B cell (primary cell): ENCODE data around the gene RACK1. TPM values are rescaled to one million over a fixed set of nuclear protein-coding genes. Genes with fewer than 3 reads are reported as not detected.
"Not testable (repeated sequence)": the region's sequence is repeated elsewhere in the genome, so short reads cannot be mapped to it uniquely, and the experiment has no call there.

Source experiments
- ATAC-seq: fragments of 200-7000 bp; cut with Tn5 transposase; one replicate; pipeline ENCODE4 v1.10.0; 2021; ENCODE audit warnings: low read depth, mild to moderate bottlenecking, moderate number of reproducible peaks, moderate library complexity
- CTCF ChIA-PET: fragments of 350-600 bp; sonication (Branson Sonifier 250); formaldehyde crosslinking; loops from one replicate; lab custom pipeline; 2021; ENCODE audit warnings: antibody characterized with exemption, inconsistent platforms; lab: Charles Lee
- POLR2A ChIA-PET: fragments of 350-600 bp; sonication (Branson Sonifier 250); formaldehyde crosslinking; loops from one replicate; lab custom pipeline; 2021; ENCODE audit warnings: antibody characterized with exemption; lab: Charles Lee
- DNase-seq: peaks from one replicate; pipeline ENCODE4 v3.0.0; 2013
- H2AFZ ChIP-seq: 2 replicates; pipeline ENCODE4 v1.6.1; 2012; ENCODE audit warnings: mild to moderate bottlenecking, low read depth, low read length; ENCODE audit not compliant: insufficient read depth, poor library complexity, severe bottlenecking
- H3K27ac ChIP-seq, 2 donors: 1 replicate in 1 of 2; 2 replicates in 1 of 2; pipeline ENCODE4 v1.5.1; 2012 to 2013; ENCODE audit warnings: low read length in 2 of 2, mild to moderate bottlenecking in 2 of 2, moderate library complexity in 1 of 2
- H3K27me3 ChIP-seq, 4 experiments: fragments of 200-600 bp in 1 of 4; sonication (generic) in 1 of 4; replicated peaks in 1 of 4; 1 replicate in 2 of 4; 2 replicates in 2 of 4; pipeline versions ENCODE4 v1.6.1 to v1.7.0; 2013 to 2016; ENCODE audit warnings: low read length in 3 of 4, mild to moderate bottlenecking in 2 of 4, mixed read lengths in 1 of 4, moderate library complexity in 1 of 4; ENCODE audit not compliant: insufficient read depth in 4 of 4, control insufficient read depth in 3 of 4; ENCODE audit errors: control extremely low read depth in 1 of 4
- H3K36me3 ChIP-seq, 2 experiments: replicated peaks in 1 of 2; 1 replicate in 1 of 2; 2 replicates in 1 of 2; pipeline versions ENCODE4 v1.6.1 to v1.7.1; 2013; ENCODE audit warnings: low read length in 1 of 2; ENCODE audit not compliant: insufficient read depth in 2 of 2, control insufficient read depth in 1 of 2; ENCODE audit errors: control extremely low read depth in 1 of 2, extremely low read depth in 1 of 2
- H3K4me1 ChIP-seq, 2 donors: fragments of 200-600 bp in 1 of 2; sonication (generic) in 1 of 2; 1 replicate in 1 of 2; 2 replicates in 1 of 2; pipeline versions ENCODE4 v1.5.1 to v1.6.1; 2013 to 2017; ENCODE audit warnings: low read length in 2 of 2; ENCODE audit not compliant: control insufficient read depth in 2 of 2, insufficient read depth in 2 of 2
- H3K4me2 ChIP-seq: replicated peaks from 2 replicates; pipeline ENCODE3; 2012; ENCODE audit warnings: mild to moderate bottlenecking, low read depth, low read length; ENCODE audit not compliant: poor library complexity, severe bottlenecking
- H3K4me3 ChIP-seq, 5 experiments: fragments of 200-600 bp in 1 of 5; sonication (generic) in 1 of 5; 1 replicate in 3 of 5; 2 replicates in 2 of 5; pipeline versions ENCODE4 v1.5.1 to v1.7.0; 2011 to 2016; ENCODE audit warnings: low read length in 4 of 5, mild to moderate bottlenecking in 4 of 5, low read depth in 2 of 5, control low read depth in 1 of 5, moderate library complexity in 1 of 5; ENCODE audit not compliant: insufficient read depth in 1 of 5; ENCODE audit errors: control extremely low read depth in 1 of 5, extremely low read depth in 1 of 5
- H3K79me2 ChIP-seq: fragments of 200-600 bp; sonication (generic); one replicate; pipeline ENCODE4 v1.6.0; 2016; ENCODE audit warnings: low read length; ENCODE audit not compliant: control insufficient read depth, insufficient read depth
- H3K9ac ChIP-seq: fragments of 200-600 bp; sonication (generic); 2 replicates; pipeline ENCODE4 v1.6.1; 2017; ENCODE audit warnings: mild to moderate bottlenecking, low read length, moderate library complexity
- H3K9me3 ChIP-seq, 3 donors: one replicate each; pipeline versions ENCODE4 v1.6.1 to v1.7.1; 2013; ENCODE audit warnings: low read length in 2 of 3; ENCODE audit not compliant: control insufficient read depth in 2 of 3, insufficient read depth in 1 of 3; ENCODE audit errors: control extremely low read depth in 1 of 3
- H4K20me1 ChIP-seq: 2 replicates; pipeline ENCODE4 v1.6.0; 2012; ENCODE audit warnings: mild to moderate bottlenecking, low read length; ENCODE audit not compliant: insufficient read depth, control insufficient read depth, poor library complexity, severe bottlenecking
- H3K27ac Mint-ChIP-seq: one replicate; pipeline ENCODE4 v1.8.0; 2021; ENCODE audit warnings: mixed read lengths
- H3K27me3 Mint-ChIP-seq: one replicate; pipeline ENCODE4 v1.8.0; 2021; ENCODE audit warnings: mixed read lengths
- H3K4me1 Mint-ChIP-seq: one replicate; pipeline ENCODE4 v1.8.0; 2021; ENCODE audit warnings: mixed read lengths
- H3K4me3 Mint-ChIP-seq: one replicate; pipeline ENCODE4 v1.8.0; 2021; ENCODE audit warnings: mixed read lengths
- H3K9me3 Mint-ChIP-seq: one replicate; pipeline ENCODE4 v1.8.0; 2022; ENCODE audit warnings: mixed read lengths; ENCODE audit not compliant: insufficient read depth
- CTCF ChIP-seq: fragments of 200-600 bp; IDR thresholded peaks from one replicate; pipeline ENCODE4 v1.8.0; 2022; ENCODE audit warnings: antibody characterized with exemption, mild to moderate bottlenecking
- EZH2 ChIP-seq: IDR thresholded peaks from 2 replicates; pipeline ENCODE4 v1.6.1; 2012; ENCODE audit warnings: borderline replicate concordance, low read depth, mild to moderate bottlenecking, moderate library complexity, low read length; ENCODE audit not compliant: insufficient read depth, poor library complexity, severe bottlenecking
- whole genome bisulfite sequencing: methylation state at CpG from one replicate; pipeline ENCODE4 v1.1.5; 2013; ENCODE audit warnings: missing lambda C conversion rate; ENCODE audit not compliant: insufficient coverage; 5-methylcytosine and 5-hydroxymethylcytosine counted together
- intact Hi-C: fragments of 100-400 bp; cut with micrococcal nuclease; formaldehyde crosslinking; loops from one replicate; pipeline ENCODE4 v1.10.0; 2022
- polyA plus RNA-seq: library from polyadenylated mRNA; depleted of rRNA; stranded (reverse); fragments of >200 nt; gene quantifications from 2 replicates; pipeline ENCODE4 v1.2.3, GENCODE V29; 2012
- total RNA-seq, 2 donors: library from RNA; stranded (reverse); fragments of 120-200 nt in 1 of 2; gene quantifications; 1 replicate in 1 of 2; 2 replicates in 1 of 2; pipeline versions ENCODE4 v1.2.3 to v1.2.4, GENCODE V29; 2013 to 2022

Gene RACK1
- total and polyA plus RNA-seq, 2 donors (not counting 1 experiment from before 2014, with no cell fraction given), result 2,047 to 4,130 TPM

- DNase-seq (peak; percentile 44), ATAC-seq (no peak)
- H3K9me3 Mint-ChIP-seq, result no peaks in the 10 kb centered on the region
- H3K27ac ChIP-seq, result peak overlapping the region in 1 of 2 donors; percentile 36
- intact Hi-C loops, result loop anchor here (10.0 kb wide), 1 partner anchor 51 kb away; no protein-coding TSS in a partner anchor
- H3K4me3 ChIP-seq, result peak overlapping the region in 4 of 5 experiments; percentile 60 to 86 (median 76)
- peaks cover 31% of the 10 kb centered on the region for H3K4me1 Mint-ChIP-seq
- no peaks in the 10 kb centered on the region for H3K36me3 ChIP-seq
- TF ChIP-seq CTCF (no peak), EZH2 (no peak)
- no peaks in the 10 kb centered on the region for H3K27me3 Mint-ChIP-seq
- ChIA-PET POLR2A (interaction anchor here (0.5 to 2.7 kb wide), 4 partner anchors 9 to 359 kb away, joined by 4 to 14 read pairs (median 4); no protein-coding TSS in a partner anchor), CTCF (interaction anchor here (0.6 to 1.9 kb wide), 5 partner anchors 9 to 44 kb away, joined by 3 to 13 read pairs (median 3); no protein-coding TSS in a partner anchor)
- H3K4me1 ChIP-seq, result peaks cover 9 to 23% of the 10 kb centered on the region in 2 donors
- peaks cover 7% of the 10 kb centered on the region for H4K20me1 ChIP-seq
- peak overlapping the region; percentile 75 for H3K9ac ChIP-seq
- H3K4me2 ChIP-seq, result peak overlapping the region; percentile 93
- H3K79me2 ChIP-seq, result no peaks in the 10 kb centered on the region
- H2AFZ ChIP-seq, result peak overlapping the region; percentile 59
- H3K27me3 ChIP-seq, result no peaks in the 10 kb centered on the region
- 29% methylated on average over 40 of the region's 44 CpGs for WGBS
- peaks cover 0 to 11% (median 0%) of the 10 kb centered on the region in 3 donors for H3K9me3 ChIP-seq
- H3K27ac Mint-ChIP-seq, result peak overlapping the region; percentile 77
- H3K4me3 Mint-ChIP-seq, result peak overlapping the region; percentile 99
Measured at GRCh38 chr5:181215997-181216989, 27.4 kb downstream of the RACK1 start.

- H3K27ac ChIP-seq, DNase-seq, H3K4me3 Mint-ChIP-seq, H3K9me3 ChIP-seq, H4K20me1 ChIP-seq, H3K27me3 ChIP-seq, H3K9me3 Mint-ChIP-seq, H3K27me3 Mint-ChIP-seq, H3K27ac Mint-ChIP-seq, H3K4me2 ChIP-seq, H3K4me3 ChIP-seq, ATAC-seq, CTCF ChIA-PET, H2AFZ ChIP-seq, H3K36me3 ChIP-seq, H3K9ac ChIP-seq, H3K79me2 ChIP-seq: not testable (repeated sequence)
- whole genome bisulfite sequencing, result 95% methylated on average over 10 of the region's 10 CpGs
- intact Hi-C loops, result loop anchor here (10.0 kb wide), 1 partner anchor 49 kb away; no protein-coding TSS in a partner anchor
- POLR2A ChIA-PET, result interaction anchor here (1.1 kb wide), 1 partner anchor 15 kb away, joined by 4 read pairs; no protein-coding TSS in a partner anchor
- peaks cover 21% of the 10 kb centered on the region for H3K4me1 Mint-ChIP-seq
- peaks cover 9 to 23% of the 10 kb centered on the region in 2 donors for H3K4me1 ChIP-seq
Measured at GRCh38 chr5:181214249-181214648, 29.5 kb downstream of the RACK1 start.
